ENCODE results near the gene TNRC18.
"Not testable (repeated sequence)": the region's sequence is repeated elsewhere in the genome, so short reads cannot be mapped to it uniquely, and the experiment has no call there.

Gene TNRC18

DNA sequence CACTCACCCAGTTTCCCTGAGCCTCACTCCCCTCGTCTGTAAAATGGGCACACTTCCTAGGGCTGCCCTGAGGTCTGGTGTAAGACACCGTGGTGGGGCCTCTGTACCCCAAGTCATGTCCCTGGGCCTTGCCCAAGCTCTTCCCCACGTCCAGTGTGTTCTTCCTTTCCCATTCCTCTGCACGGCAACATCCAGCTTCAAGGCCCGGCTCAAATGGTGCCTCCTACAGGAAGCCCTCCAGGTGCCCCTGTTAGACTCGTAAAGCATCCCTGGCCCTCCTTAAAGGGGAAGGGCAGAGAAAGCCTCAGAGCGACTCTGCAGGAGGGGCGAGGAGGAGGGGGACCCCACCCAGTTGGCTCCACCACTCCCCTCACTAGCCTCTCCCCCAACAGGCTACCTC lies 132.3 kb downstream of the TNRC18 start:
- Histone ChIP-seq H3K9me3 (ENCODE audit: control insufficient read depth, insufficient read depth, low read depth, low read length) (no peaks in the 10 kb centered on the region), H3K4me3 (ENCODE audit: low read depth, low read length) (no peak overlapping the region), H3K36me3 (ENCODE audit: control insufficient read depth in 2 of 2, insufficient read depth in 1 of 2, low read length in 2 of 2) (peaks cover 0 to 29% of the 10 kb centered on the region in 2 experiments; a peak in 2 of 3 replicates), H3K4me1 (ENCODE audit: control insufficient read depth, insufficient read depth, low read length) (no peaks in the 10 kb centered on the region), H3K27ac (ENCODE audit: extremely low read depth, low read depth, low read length) (no peak overlapping the region)
- POLR2A ChIA-PET = no interaction called here
- TF ChIP-seq SETDB1 (IDR thresholded peaks at IDR 0.05; ENCODE audit: insufficient read length, low read length) = no peak
- TF ChIP-seq, protein P1, sequence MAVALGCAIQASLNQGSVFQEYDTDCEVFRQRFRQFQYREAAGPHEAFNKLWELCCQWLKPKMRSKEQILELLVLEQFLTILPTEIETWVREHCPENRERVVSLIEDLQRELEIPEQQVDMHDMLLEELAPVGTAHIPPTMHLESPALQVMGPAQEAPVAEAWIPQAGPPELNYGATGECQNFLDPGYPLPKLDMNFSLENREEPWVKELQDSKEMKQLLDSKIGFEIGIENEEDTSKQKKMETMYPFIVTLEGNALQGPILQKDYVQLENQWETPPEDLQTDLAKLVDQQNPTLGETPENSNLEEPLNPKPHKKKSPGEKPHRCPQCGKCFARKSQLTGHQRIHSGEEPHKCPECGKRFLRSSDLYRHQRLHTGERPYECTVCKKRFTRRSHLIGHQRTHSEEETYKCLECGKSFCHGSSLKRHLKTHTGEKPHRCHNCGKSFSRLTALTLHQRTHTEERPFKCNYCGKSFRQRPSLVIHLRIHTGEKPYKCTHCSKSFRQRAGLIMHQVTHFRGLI (tag by site-specific recombination; IDR thresholded peaks at IDR 0.05) = no peak
- TF ChIP-seq ZNF341 (tag by site-specific recombination; IDR thresholded peaks at IDR 0.05; ENCODE audit: low read depth) = no peak
- no peak for TF ChIP-seq WT1 (tag by site-specific recombination; IDR thresholded peaks at IDR 0.05)
- TF ChIP-seq ZNF48 (tag by site-specific recombination; IDR thresholded peaks at IDR 0.05) = no peak
- no peak for TF ChIP-seq ZNF140 (tag by site-specific recombination; IDR thresholded peaks at IDR 0.05)
- TF ChIP-seq EGR2 (tag by site-specific recombination; IDR thresholded peaks at IDR 0.05; ENCODE audit: low read depth) = no peak
- no peak for TF ChIP-seq ZNF621 (tag by site-specific recombination; IDR thresholded peaks at IDR 0.05)
- TF ChIP-seq ZNF555 (tag by site-specific recombination; conservative IDR thresholded peaks at IDR 0.05) = no peak
- no peak for TF ChIP-seq ZNF707 (tag by site-specific recombination; IDR thresholded peaks at IDR 0.05)
- CTCF ChIA-PET = no interaction called here

DNA sequence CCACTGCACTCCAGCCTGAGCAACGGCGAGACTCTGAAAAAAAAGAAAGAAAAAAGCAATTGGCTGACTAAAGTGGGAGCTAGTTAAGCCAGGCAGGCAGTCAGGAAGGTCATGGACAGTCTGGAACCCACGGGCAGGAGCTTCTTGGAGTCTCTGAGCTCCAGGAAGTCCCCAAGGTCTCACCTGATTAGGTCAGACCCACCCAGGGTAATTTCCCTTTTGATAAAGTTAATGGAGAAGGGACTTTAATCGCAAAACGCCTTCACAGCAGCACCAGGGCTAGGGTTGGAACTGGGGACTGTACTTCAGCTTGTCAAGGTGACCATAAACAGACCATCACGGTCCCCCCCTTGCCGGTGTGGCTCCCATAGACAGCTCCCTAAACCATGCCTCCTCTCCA lies 134.3 kb downstream of the TNRC18 start:
- Histone ChIP-seq H3K9me3 (ENCODE audit: control insufficient read depth, insufficient read depth, low read depth, low read length) (no peaks in the 10 kb centered on the region), H3K36me3 (ENCODE audit: control insufficient read depth in 2 of 2, insufficient read depth in 1 of 2, low read length in 2 of 2) (peaks cover 0 to 20% of the 10 kb centered on the region in 2 experiments; a peak in 2 of 3 replicates), H3K27ac (ENCODE audit: extremely low read depth, low read depth, low read length) (no peak overlapping the region), H3K4me3 (ENCODE audit: low read depth, low read length) (no peak overlapping the region), H3K4me1 (ENCODE audit: control insufficient read depth, insufficient read depth, low read length) (no peaks in the 10 kb centered on the region; the same call in 1 of the 2 replicates)
- ChIA-PET CTCF (interaction anchor here (1.5 kb wide), 2 partner anchors 49 to 196 kb away, joined by 4 to 5 read pairs; no protein-coding TSS in a partner anchor), POLR2A (no interaction called here)
- peak; percentile 89 for TF ChIP-seq ZNF10 (tag by site-specific recombination; IDR thresholded peaks at IDR 0.05)
- TF ChIP-seq, protein P2, sequence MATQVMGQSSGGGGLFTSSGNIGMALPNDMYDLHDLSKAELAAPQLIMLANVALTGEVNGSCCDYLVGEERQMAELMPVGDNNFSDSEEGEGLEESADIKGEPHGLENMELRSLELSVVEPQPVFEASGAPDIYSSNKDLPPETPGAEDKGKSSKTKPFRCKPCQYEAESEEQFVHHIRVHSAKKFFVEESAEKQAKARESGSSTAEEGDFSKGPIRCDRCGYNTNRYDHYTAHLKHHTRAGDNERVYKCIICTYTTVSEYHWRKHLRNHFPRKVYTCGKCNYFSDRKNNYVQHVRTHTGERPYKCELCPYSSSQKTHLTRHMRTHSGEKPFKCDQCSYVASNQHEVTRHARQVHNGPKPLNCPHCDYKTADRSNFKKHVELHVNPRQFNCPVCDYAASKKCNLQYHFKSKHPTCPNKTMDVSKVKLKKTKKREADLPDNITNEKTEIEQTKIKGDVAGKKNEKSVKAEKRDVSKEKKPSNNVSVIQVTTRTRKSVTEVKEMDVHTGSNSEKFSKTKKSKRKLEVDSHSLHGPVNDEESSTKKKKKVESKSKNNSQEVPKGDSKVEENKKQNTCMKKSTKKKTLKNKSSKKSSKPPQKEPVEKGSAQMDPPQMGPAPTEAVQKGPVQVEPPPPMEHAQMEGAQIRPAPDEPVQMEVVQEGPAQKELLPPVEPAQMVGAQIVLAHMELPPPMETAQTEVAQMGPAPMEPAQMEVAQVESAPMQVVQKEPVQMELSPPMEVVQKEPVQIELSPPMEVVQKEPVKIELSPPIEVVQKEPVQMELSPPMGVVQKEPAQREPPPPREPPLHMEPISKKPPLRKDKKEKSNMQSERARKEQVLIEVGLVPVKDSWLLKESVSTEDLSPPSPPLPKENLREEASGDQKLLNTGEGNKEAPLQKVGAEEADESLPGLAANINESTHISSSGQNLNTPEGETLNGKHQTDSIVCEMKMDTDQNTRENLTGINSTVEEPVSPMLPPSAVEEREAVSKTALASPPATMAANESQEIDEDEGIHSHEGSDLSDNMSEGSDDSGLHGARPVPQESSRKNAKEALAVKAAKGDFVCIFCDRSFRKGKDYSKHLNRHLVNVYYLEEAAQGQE (tag by site-specific recombination; IDR thresholded peaks at IDR 0.05) = no peak

DNA sequence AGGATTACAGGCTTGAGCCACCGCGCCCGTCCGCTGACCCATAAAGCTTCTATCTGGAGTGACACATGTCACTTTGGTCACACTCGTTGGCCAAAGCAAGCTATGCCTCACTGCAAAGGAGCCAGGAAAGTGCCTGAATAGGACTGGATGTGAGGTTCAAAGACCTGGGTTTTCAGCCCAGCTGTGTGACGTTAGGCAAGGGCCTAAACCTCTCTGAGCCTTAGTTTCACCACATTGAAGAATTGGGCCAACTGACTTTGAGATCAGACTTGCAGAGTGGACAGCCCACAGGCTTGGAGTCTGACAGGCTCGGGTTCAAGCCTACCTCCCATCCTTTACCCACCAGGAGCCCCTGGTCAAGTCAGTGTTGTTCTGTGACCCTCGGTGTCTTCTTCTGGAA lies 135.1 kb downstream of the TNRC18 start:
- CTCF ChIA-PET = interaction anchor here (1.5 kb wide), 2 partner anchors 49 to 197 kb away, joined by 4 to 5 read pairs; no protein-coding TSS in a partner anchor
- H3K9me3 ChIP-seq (ENCODE audit: control insufficient read depth, insufficient read depth, low read depth, low read length); H3K4me1 ChIP-seq (ENCODE audit: control insufficient read depth, insufficient read depth, low read length); H3K27ac ChIP-seq (ENCODE audit: extremely low read depth, low read depth, low read length); H3K4me3 ChIP-seq (ENCODE audit: low read depth, low read length); POLR2A ChIA-PET: not testable (repeated sequence)
- peaks cover 0 to 16% of the 10 kb centered on the region in 2 experiments; a peak in 2 of 3 replicates for H3K36me3 ChIP-seq (ENCODE audit: control insufficient read depth in 2 of 2, insufficient read depth in 1 of 2, low read length in 2 of 2)

DNA sequence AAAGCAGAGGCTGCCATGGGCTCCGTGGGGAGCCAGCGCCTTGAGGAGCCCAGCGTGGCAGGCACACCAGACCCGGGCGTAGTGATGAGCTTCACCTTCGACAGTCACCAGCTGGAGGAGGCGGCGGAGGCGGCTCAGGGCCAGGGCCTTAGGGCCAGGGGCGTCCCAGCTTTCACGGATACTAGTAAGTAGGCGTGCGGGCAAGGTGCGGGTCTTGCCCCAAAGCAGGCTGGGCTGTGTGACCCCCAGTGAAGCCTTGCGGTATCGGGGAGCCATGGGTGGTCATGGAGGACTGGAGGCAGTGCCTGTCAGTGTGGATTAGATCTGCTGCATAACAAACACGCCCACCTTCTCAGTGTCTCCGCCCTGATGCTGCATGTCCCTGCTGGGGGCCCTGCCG lies 135.8 kb downstream of the TNRC18 start:
- Histone ChIP-seq H3K4me1 (ENCODE audit: control insufficient read depth, insufficient read depth, low read length) (no peaks in the 10 kb centered on the region; the same call in 1 of the 2 replicates), H3K4me3 (ENCODE audit: low read depth, low read length) (no peak overlapping the region), H3K27ac (ENCODE audit: extremely low read depth, low read depth, low read length) (no peak overlapping the region), H3K9me3 (ENCODE audit: control insufficient read depth, insufficient read depth, low read depth, low read length) (no peaks in the 10 kb centered on the region), H3K36me3 (ENCODE audit: control insufficient read depth in 2 of 2, insufficient read depth in 1 of 2, low read length in 2 of 2) (peaks cover 0 to 16% of the 10 kb centered on the region in 2 experiments; a peak in 2 of 3 replicates)
- ChIA-PET POLR2A (no interaction called here), CTCF (interaction anchor here (1.5 kb wide), 1 partner anchor 198 kb away, joined by 4 read pairs; no protein-coding TSS in a partner anchor)
- no peak for TF ChIP-seq GLI2 (tag by site-specific recombination; IDR thresholded peaks at IDR 0.05; ENCODE audit: borderline replicate concordance, low read depth)
- TF ChIP-seq, protein P3, sequence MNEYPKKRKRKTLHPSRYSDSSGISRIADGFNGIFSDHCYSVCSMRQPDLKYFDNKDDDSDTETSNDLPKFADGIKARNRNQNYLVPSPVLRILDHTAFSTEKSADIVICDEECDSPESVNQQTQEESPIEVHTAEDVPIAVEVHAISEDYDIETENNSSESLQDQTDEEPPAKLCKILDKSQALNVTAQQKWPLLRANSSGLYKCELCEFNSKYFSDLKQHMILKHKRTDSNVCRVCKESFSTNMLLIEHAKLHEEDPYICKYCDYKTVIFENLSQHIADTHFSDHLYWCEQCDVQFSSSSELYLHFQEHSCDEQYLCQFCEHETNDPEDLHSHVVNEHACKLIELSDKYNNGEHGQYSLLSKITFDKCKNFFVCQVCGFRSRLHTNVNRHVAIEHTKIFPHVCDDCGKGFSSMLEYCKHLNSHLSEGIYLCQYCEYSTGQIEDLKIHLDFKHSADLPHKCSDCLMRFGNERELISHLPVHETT (tag by site-specific recombination; IDR thresholded peaks at IDR 0.05) = no peak
- 0 out of 2 replicates have a peak, but pooled peaks have one; percentile 45 for TF ChIP-seq RBAK (tag by site-specific recombination; IDR thresholded peaks at IDR 0.05)
- TF ChIP-seq, protein P4, sequence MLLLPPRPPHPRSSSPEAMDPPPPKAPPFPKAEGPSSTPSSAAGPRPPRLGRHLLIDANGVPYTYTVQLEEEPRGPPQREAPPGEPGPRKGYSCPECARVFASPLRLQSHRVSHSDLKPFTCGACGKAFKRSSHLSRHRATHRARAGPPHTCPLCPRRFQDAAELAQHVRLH (tag by site-specific recombination; IDR thresholded peaks at IDR 0.05) = no peak

DNA sequence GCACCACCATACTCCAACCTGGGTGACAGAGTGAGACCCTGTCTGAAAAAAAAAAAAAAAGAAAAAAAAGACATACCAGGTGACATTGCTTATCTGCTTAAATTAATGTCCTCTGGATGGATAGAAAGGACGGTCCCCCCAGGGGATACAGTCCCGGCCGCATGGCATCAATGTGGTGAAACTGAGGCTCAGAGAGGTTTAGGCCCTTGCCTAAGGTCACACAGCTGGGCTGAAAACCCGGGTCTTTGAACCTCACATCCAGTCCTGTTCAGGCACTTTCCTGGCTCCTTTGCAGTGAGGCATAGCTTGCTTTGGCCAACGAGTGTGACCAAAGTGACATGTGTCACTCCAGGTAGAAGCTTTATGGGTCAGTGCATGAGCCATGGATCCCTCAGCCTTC lies 136.3 kb downstream of the TNRC18 start:
- CTCF ChIA-PET; POLR2A ChIA-PET; H3K4me3 ChIP-seq (ENCODE audit: low read depth, low read length); H3K9me3 ChIP-seq (ENCODE audit: control insufficient read depth, insufficient read depth, low read depth, low read length); H3K4me1 ChIP-seq (ENCODE audit: control insufficient read depth, insufficient read depth, low read length); H3K27ac ChIP-seq (ENCODE audit: extremely low read depth, low read depth, low read length): not testable (repeated sequence)
- peaks cover 0 to 16% of the 10 kb centered on the region in 2 experiments; a peak in 1 of 3 replicates for H3K36me3 ChIP-seq (ENCODE audit: control insufficient read depth in 2 of 2, insufficient read depth in 1 of 2, low read length in 2 of 2)

All from HEK293 (cell line).